ENCODE measurements around the gene ARID5B. TPM values are rescaled to one million over a fixed set of nuclear protein-coding genes. Genes with fewer than 3 reads are reported as not detected.

ARID5B gene
- total RNA-seq, 1 experiment from 2014 or later = 168 TPM

DNA sequence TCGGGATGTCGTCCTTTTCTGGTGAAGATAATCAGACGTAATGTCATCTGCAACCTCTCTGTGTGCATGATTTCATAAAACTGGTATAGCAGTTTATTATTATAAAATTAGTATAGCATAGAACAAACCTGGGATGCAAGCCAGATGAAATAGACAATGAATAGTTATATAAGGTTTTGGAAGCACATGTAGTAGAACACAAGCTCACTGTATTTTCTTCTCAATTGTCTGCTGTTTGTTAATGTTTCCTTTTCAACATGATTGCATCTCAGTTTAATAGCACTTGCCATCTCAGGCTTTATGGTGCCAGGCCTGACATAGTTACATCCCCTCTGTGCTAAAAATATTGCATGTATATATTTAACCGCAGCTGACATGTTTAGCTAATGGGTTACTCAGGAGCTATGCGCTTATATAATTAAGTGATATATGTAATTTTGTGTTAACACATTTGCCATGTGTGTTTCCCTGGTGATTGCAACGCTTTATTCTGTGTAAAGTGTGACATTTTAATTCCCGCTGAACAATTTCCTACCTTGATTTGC is 132.7 kb downstream of the ARID5B start:
- Mint-ChIP-seq H3K36me3 (ENCODE audit: insufficient read depth, unreplicated experiment) (peaks cover 91% of the 10 kb centered on the region), H3K4me3 (ENCODE audit: unreplicated experiment) (no peak overlapping the region), H3K4me1 (ENCODE audit: low read depth, unreplicated experiment) (peaks cover 80% of the 10 kb centered on the region), H3K27ac (ENCODE audit: unreplicated experiment) (peak overlapping the region; percentile 4), H3K27me3 (ENCODE audit: insufficient read depth, unreplicated experiment) (no peaks in the 10 kb centered on the region), H3K9me3 (ENCODE audit: unreplicated experiment) (no peaks in the 10 kb centered on the region)
- TF ChIP-seq, protein P1, sequence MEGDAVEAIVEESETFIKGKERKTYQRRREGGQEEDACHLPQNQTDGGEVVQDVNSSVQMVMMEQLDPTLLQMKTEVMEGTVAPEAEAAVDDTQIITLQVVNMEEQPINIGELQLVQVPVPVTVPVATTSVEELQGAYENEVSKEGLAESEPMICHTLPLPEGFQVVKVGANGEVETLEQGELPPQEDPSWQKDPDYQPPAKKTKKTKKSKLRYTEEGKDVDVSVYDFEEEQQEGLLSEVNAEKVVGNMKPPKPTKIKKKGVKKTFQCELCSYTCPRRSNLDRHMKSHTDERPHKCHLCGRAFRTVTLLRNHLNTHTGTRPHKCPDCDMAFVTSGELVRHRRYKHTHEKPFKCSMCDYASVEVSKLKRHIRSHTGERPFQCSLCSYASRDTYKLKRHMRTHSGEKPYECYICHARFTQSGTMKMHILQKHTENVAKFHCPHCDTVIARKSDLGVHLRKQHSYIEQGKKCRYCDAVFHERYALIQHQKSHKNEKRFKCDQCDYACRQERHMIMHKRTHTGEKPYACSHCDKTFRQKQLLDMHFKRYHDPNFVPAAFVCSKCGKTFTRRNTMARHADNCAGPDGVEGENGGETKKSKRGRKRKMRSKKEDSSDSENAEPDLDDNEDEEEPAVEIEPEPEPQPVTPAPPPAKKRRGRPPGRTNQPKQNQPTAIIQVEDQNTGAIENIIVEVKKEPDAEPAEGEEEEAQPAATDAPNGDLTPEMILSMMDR (IDR thresholded peaks at IDR 0.05; ENCODE audit: insufficient read depth in 1 of 2, low read depth in 1 of 2, low read length in 1 of 2, severe bottlenecking in 1 of 2, unreplicated experiment in 1 of 2) = no peak
- no peaks in the 10 kb centered on the region for H3K27me3 ChIP-seq (replicated peaks; ENCODE audit: control insufficient read depth, insufficient read depth, low read length)
- ChIA-PET POLR2A (no interaction called here), CTCF (no interaction called here)
- H3K4me3 ChIP-seq (ENCODE audit: low read depth, low read length) = no peak overlapping the region
- H3K36me3 ChIP-seq (ENCODE audit: control insufficient read depth, insufficient read depth, low read length) = peaks cover 5% of the 10 kb centered on the region
- BruUV-seq (replicated peaks) = no TSS peak
- peaks cover 91% of the 10 kb centered on the region for H3K4me1 ChIP-seq
- intact Hi-C loops (cut with micrococcal nuclease; ENCODE audit: unreplicated experiment) = no loop called here
- no peaks in the 10 kb centered on the region for H3K9me3 ChIP-seq
- no peak for DNase-seq

DNA sequence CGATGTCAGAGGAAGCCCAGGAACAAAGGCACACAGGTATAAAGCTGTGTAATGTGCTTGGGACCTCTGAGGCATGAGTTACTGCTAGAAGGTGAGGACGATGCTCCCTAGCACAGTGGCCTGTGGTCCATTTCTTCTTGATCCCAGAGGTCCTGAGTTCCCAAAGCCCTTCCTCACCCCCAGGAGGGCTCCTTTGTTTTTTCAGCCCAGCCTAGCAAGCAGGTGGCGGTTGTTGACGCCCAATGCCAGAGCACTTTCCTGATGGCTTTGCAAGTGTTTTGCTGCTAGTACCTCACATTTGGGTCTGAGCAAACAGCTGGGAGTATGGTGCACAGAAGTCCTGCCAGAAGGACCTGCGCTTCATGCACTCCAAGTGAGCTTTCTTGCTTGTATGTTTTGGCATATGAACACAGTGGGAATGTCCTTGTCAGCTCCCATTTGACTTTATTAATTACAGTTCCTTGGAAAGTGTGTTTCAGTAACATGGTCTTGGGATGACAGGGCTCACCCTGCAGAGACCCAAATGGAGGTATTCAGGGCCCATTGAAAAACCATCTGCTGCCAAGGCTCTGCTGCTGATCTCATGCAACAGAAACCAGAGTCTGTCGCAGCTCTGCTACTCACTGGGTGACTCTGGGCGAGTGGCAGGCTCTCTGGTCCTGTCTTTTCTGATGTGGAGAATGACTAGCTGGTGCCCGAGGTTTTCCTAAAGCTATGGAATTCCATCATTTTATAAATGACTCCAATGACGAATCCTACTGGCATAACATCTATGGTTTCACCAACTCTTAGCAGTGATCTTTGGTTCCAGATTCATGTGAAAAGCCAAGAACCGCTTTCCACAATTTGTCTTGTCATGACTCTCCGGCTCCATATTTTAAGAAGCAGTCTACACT is 134.9 kb downstream of the ARID5B start:
- TF ChIP-seq, protein P1 (IDR thresholded peaks at IDR 0.05; ENCODE audit: insufficient read depth in 1 of 2, low read depth in 1 of 2, low read length in 1 of 2, severe bottlenecking in 1 of 2, unreplicated experiment in 1 of 2) = no peak
- no peaks in the 10 kb centered on the region for H3K9me3 ChIP-seq
- POLR2A ChIA-PET = interaction anchor here (0.6 kb wide), 2 partner anchors 35 to 351 kb away, joined by 3 read pairs; no protein-coding TSS in a partner anchor
- no TSS peak for BruUV-seq (replicated peaks)
- Mint-ChIP-seq H3K36me3 (ENCODE audit: insufficient read depth, unreplicated experiment) (peaks cover 85% of the 10 kb centered on the region), H3K4me1 (ENCODE audit: low read depth, unreplicated experiment) (peaks cover 83% of the 10 kb centered on the region), H3K4me3 (ENCODE audit: unreplicated experiment) (peak overlapping the region; percentile 61), H3K9me3 (ENCODE audit: unreplicated experiment) (no peaks in the 10 kb centered on the region), H3K27ac (ENCODE audit: unreplicated experiment) (peak overlapping the region; percentile 83), H3K27me3 (ENCODE audit: insufficient read depth, unreplicated experiment) (no peaks in the 10 kb centered on the region)
- no peak overlapping the region for H3K4me3 ChIP-seq (ENCODE audit: low read depth, low read length)
- peaks cover 93% of the 10 kb centered on the region for H3K4me1 ChIP-seq
- peaks cover 6% of the 10 kb centered on the region for H3K36me3 ChIP-seq (ENCODE audit: control insufficient read depth, insufficient read depth, low read length)
- no peaks in the 10 kb centered on the region for H3K27me3 ChIP-seq (replicated peaks; ENCODE audit: control insufficient read depth, insufficient read depth, low read length)
- CTCF ChIA-PET = interaction anchor here (0.5 to 4.9 kb wide), 6 partner anchors 10 to 286 kb away, joined by 3 to 33 read pairs (median 4); no protein-coding TSS in a partner anchor
- DNase-seq = no peak
- intact Hi-C loops (cut with micrococcal nuclease; ENCODE audit: unreplicated experiment) = loop anchor here (1.0 to 5.0 kb wide), 3 partner anchors 98 to 289 kb away; no protein-coding TSS in a partner anchor

DNA sequence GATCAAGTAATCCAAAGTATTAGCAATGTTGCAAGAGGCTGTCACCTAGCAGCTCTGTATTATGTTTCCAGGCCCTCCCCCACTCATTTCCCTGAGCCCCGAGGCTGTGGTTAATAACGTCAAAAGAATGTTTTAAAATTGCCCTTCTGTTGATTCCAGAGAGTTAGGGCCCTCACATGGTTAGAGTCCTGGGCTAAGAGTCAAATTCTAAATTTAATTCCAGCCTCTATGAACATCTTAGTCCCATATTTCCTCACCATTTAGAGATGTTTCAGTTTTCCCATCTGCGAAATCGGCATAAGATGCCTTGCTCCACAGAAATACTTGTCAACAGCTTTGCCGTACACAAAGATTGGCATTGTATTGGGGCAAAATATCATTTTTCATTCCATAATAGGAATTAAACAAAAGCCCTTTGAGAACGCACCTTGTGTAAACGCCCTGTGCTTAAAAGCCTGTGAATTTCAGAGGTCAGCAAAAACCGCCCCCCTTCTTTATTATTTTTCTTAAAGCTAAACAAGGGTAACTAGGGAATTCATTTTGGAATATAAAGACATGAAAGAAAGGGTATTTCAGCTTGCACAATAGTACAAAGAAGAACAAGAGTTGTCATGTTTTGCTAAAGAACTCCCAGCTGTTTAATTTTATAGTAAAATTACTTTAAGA is 135.8 kb downstream of the ARID5B start:
- peak in 1 of 2 experiments; percentile 62 for DNase-seq
- intact Hi-C loops (cut with micrococcal nuclease; ENCODE audit: unreplicated experiment) = loop anchor here (1.0 to 5.0 kb wide), 3 partner anchors 99 to 290 kb away; no protein-coding TSS in a partner anchor
- BruUV-seq (replicated peaks) = TSS peak; percentile 60
- CTCF ChIA-PET = interaction anchor here (0.5 to 4.9 kb wide), 15 partner anchors 11 to 1096 kb away, joined by 3 to 58 read pairs (median 4); partner anchors contain the start of gene NRBF2
- POLR2A ChIA-PET = interaction anchor here (0.5 to 2.2 kb wide), 8 partner anchors 9 to 350 kb away, joined by 3 to 21 read pairs (median 3); no protein-coding TSS in a partner anchor
- Mint-ChIP-seq H3K4me1 (ENCODE audit: low read depth, unreplicated experiment) (peaks cover 91% of the 10 kb centered on the region), H3K27ac (ENCODE audit: unreplicated experiment) (peak overlapping the region; percentile 83), H3K27me3 (ENCODE audit: insufficient read depth, unreplicated experiment) (no peaks in the 10 kb centered on the region), H3K36me3 (ENCODE audit: insufficient read depth, unreplicated experiment) (peaks cover 85% of the 10 kb centered on the region), H3K9me3 (ENCODE audit: unreplicated experiment) (no peaks in the 10 kb centered on the region), H3K4me3 (ENCODE audit: unreplicated experiment) (peak overlapping the region; percentile 61)
- Histone ChIP-seq H3K4me1 (peaks cover 95% of the 10 kb centered on the region), H3K9me3 (no peaks in the 10 kb centered on the region), H3K4me3 (ENCODE audit: low read depth, low read length) (no peak overlapping the region), H3K27me3 (replicated peaks; ENCODE audit: control insufficient read depth, insufficient read depth, low read length) (no peaks in the 10 kb centered on the region), H3K36me3 (ENCODE audit: control insufficient read depth, insufficient read depth, low read length) (peaks cover 7% of the 10 kb centered on the region)
- TF ChIP-seq, protein P1 (IDR thresholded peaks at IDR 0.05; ENCODE audit: insufficient read depth in 1 of 2, low read depth in 1 of 2, low read length in 1 of 2, severe bottlenecking in 1 of 2, unreplicated experiment in 1 of 2) = no peak

All from Caco-2 (cell line).